Chondrocyte (in vitro differentiated cells): Measurements from ENCODE around the gene SLC1A7. TPM values are rescaled to one million over a fixed set of nuclear protein-coding genes. Genes with fewer than 3 reads are reported as not detected.

Experiments used
- DNase-seq: peaks from one replicate; pipeline ENCODE4 v3.0.0; 2021; ENCODE audit warnings: mixed read lengths, low spot score
- H3K27ac Mint-ChIP-seq: one replicate; pipeline ENCODE4 v1.8.0; 2021; ENCODE audit warnings: mild to moderate bottlenecking, moderate library complexity, mixed read lengths; ENCODE audit not compliant: unreplicated experiment
- H3K27me3 Mint-ChIP-seq: 2 replicates; pipeline ENCODE4 v1.8.0; 2021; ENCODE audit warnings: low read depth, mixed read lengths
- H3K36me3 Mint-ChIP-seq: 2 replicates; pipeline ENCODE4 v1.8.0; 2021; ENCODE audit warnings: low read depth, mixed read lengths
- H3K4me1 Mint-ChIP-seq: 2 replicates; pipeline ENCODE4 v1.8.0; 2021; ENCODE audit warnings: low read depth, mild to moderate bottlenecking, mixed read lengths
- H3K4me3 Mint-ChIP-seq: one replicate; pipeline ENCODE4 v1.8.0; 2021; ENCODE audit warnings: mild to moderate bottlenecking, moderate library complexity, mixed read lengths; ENCODE audit not compliant: unreplicated experiment
- H3K9me3 Mint-ChIP-seq: 2 replicates; pipeline ENCODE4 v1.8.0; 2021; ENCODE audit warnings: low read depth, mixed read lengths
- total RNA-seq: library from RNA; stranded (reverse); gene quantifications from 3 replicates; pipeline ENCODE4 v1.2.1, GENCODE V29; 2021
- TF ChIP-seq, protein P1 (sequence below): fragments of 200-600 bp; sonication (generic); IDR thresholded peaks from 2 replicates; pipeline ENCODE4 v1.5.0; 2021; ENCODE audit warnings: antibody characterized with exemption, mild to moderate bottlenecking, moderate library complexity

Gene SLC1A7
- total RNA-seq, 1 donor from 2014 or later: not detected

- Mint-ChIP-seq H3K4me1 (no peaks in the 10 kb centered on the region), H3K27ac (no peak overlapping the region), H3K9me3 (no peaks in the 10 kb centered on the region), H3K27me3 (no peaks in the 10 kb centered on the region), H3K4me3 (no peak overlapping the region), H3K36me3 (no peaks in the 10 kb centered on the region)
- TF ChIP-seq, protein P1, sequence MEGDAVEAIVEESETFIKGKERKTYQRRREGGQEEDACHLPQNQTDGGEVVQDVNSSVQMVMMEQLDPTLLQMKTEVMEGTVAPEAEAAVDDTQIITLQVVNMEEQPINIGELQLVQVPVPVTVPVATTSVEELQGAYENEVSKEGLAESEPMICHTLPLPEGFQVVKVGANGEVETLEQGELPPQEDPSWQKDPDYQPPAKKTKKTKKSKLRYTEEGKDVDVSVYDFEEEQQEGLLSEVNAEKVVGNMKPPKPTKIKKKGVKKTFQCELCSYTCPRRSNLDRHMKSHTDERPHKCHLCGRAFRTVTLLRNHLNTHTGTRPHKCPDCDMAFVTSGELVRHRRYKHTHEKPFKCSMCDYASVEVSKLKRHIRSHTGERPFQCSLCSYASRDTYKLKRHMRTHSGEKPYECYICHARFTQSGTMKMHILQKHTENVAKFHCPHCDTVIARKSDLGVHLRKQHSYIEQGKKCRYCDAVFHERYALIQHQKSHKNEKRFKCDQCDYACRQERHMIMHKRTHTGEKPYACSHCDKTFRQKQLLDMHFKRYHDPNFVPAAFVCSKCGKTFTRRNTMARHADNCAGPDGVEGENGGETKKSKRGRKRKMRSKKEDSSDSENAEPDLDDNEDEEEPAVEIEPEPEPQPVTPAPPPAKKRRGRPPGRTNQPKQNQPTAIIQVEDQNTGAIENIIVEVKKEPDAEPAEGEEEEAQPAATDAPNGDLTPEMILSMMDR: no peak
- peak; percentile 82 for DNase-seq
Observed at GRCh38 chr1:53069663-53070327, 72.6 kb downstream of the SLC1A7 start.

- Mint-ChIP-seq H3K27ac (no peak overlapping the region), H3K27me3 (no peaks in the 10 kb centered on the region), H3K9me3 (no peaks in the 10 kb centered on the region), H3K4me1 (no peaks in the 10 kb centered on the region), H3K4me3 (no peak overlapping the region), H3K36me3 (no peaks in the 10 kb centered on the region)
- TF ChIP-seq, protein P1: no peak
- peak; percentile 68 for DNase-seq
Observed at GRCh38 chr1:53069265-53069662, 73.2 kb downstream of the SLC1A7 start.

DNA sequence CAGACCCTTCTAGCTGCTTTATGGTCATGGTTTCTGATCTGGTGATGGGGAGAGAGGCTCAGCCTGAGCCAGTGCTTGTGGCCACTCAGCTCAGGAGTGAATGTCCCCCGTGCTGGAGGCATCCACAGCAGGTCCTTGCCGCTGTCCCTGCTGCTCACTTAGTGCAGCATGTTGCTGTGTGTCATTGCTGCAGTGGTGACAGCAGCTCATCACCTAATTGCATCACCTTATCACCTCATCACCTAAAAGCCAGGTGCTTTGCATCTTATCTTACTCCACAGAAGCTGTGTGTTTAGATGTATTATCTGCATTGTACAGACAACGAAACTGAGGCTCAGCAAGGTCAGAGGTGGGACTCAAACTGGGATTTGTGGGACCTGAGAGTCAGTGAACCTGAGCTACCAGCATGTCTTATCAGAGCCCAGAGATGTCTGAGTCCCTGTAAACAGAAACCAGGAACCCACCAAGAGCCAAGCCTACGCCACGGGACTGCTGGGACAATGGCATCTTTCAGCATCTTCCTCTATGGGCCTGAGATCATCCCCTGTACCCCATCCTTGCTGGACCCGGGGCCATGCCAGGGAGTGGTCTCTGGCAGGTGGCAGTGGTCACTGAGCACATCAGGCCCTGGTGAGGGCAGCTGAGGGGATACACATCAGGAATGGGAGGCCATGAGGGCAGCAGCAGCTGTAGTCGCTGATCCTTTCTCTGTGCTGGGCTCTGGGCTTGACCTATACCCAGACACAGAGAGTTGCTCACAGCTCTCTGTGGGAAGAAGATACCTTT lies 73.9 kb downstream of the SLC1A7 start:
- peak; percentile 75 for DNase-seq
- no peak overlapping the region for H3K4me3 Mint-ChIP-seq
- TF ChIP-seq, protein P1: no peak
- no peaks in the 10 kb centered on the region for H3K4me1 Mint-ChIP-seq
- H3K36me3 Mint-ChIP-seq: no peaks in the 10 kb centered on the region
- H3K27me3 Mint-ChIP-seq: no peaks in the 10 kb centered on the region
- no peaks in the 10 kb centered on the region for H3K9me3 Mint-ChIP-seq
- no peak overlapping the region for H3K27ac Mint-ChIP-seq

- Mint-ChIP-seq H3K27ac (no peak overlapping the region), H3K27me3 (no peaks in the 10 kb centered on the region), H3K9me3 (no peaks in the 10 kb centered on the region), H3K36me3 (no peaks in the 10 kb centered on the region), H3K4me3 (no peak overlapping the region), H3K4me1 (no peaks in the 10 kb centered on the region)
- TF ChIP-seq, protein P1: no peak
- DNase-seq: no peak
Observed at GRCh38 chr1:53067886-53068285, 74.6 kb downstream of the SLC1A7 start.

- TF ChIP-seq, protein P1: no peak
- H3K27ac Mint-ChIP-seq: no peak overlapping the region
- DNase-seq: peak; percentile 68
Observed at GRCh38 chr1:53066891-53067738, 75.3 kb downstream of the SLC1A7 start.

More at GRCh38 chr1:53066891-53067738, 75.3 kb downstream of the SLC1A7 start:
- no peaks in the 10 kb centered on the region for H3K36me3 Mint-ChIP-seq
- H3K4me1 Mint-ChIP-seq: no peaks in the 10 kb centered on the region
- H3K4me3 Mint-ChIP-seq: no peak overlapping the region
- H3K9me3 Mint-ChIP-seq: no peaks in the 10 kb centered on the region
- H3K27me3 Mint-ChIP-seq: no peaks in the 10 kb centered on the region
